Left ventricle myocardium superior (tissue), 1 donor: ENCODE results near the gene DES. TPM values are rescaled to one million over a fixed set of nuclear protein-coding genes. Genes with fewer than 3 reads are reported as not detected.

Experiments used
- total RNA-seq: library from RNA; stranded (reverse); fragmentation: NEBNext Ultra II Directional; extraction: Animal tissue kit (Norgen Biotek cat#: 25700); gene quantifications from one replicate; pipeline ENCODE4 v1.2.1, GENCODE V29; 2021
- donor health status: DM: no; HTN: yes; CAD: no; lungs with severe emphysema.

The DES gene
- total RNA-seq, 1 donor from 2014 or later: 14,457 TPM

Other genes with a start within 250 kb of the DES start
- gene SLC23A3, start 248.3 kb upstream of the DES start, total RNA-seq: 0.37 TPM
- gene CNPPD1, start 241.5 kb upstream of the DES start, total RNA-seq: 65.0 TPM
- gene RETREG2, start 240.1 kb upstream of the DES start, total RNA-seq: 41.1 TPM
- gene ZFAND2B, start 211.6 kb upstream of the DES start, total RNA-seq: 20.3 TPM
- gene ABCB6, start 199.4 kb upstream of the DES start, total RNA-seq: 28.2 TPM
- gene ATG9A, start 188.7 kb upstream of the DES start, total RNA-seq: 81.8 TPM
- 30.4 TPM for gene ANKZF1, start 188.6 kb upstream of the DES start, total RNA-seq
- 2.5 TPM for gene GLB1L, start 172.9 kb upstream of the DES start, total RNA-seq
- gene STK16, start 172.9 kb upstream of the DES start, total RNA-seq: 16.4 TPM
- not detected for gene TUBA4B, start 165.1 kb upstream of the DES start, total RNA-seq
- 116 TPM for gene TUBA4A, start 164.5 kb upstream of the DES start, total RNA-seq
- gene DNAJB2, start 139.0 kb upstream of the DES start, total RNA-seq: 74.9 TPM
- not detected for gene PTPRN, start 109.0 kb upstream of the DES start, total RNA-seq
- not detected for gene RESP18, start 85.6 kb upstream of the DES start, total RNA-seq
- gene DNPEP, start 30.5 kb upstream of the DES start, total RNA-seq: 74.8 TPM
- 111 TPM for gene SPEG, start 16.5 kb downstream of the DES start, total RNA-seq
- 21.6 TPM for gene GMPPA, start 80.5 kb downstream of the DES start, total RNA-seq
- not detected for gene ASIC4, start 96.1 kb downstream of the DES start, total RNA-seq
- gene CHPF, start 125.4 kb downstream of the DES start, total RNA-seq: 93.1 TPM
- 1.7 TPM for gene TMEM198, start 125.7 kb downstream of the DES start, total RNA-seq
- gene OBSL1, start 153.2 kb downstream of the DES start, total RNA-seq: 190 TPM
- 1.5 TPM for gene INHA, start 153.9 kb downstream of the DES start, total RNA-seq
- 14.0 TPM for gene STK11IP, start 179.5 kb downstream of the DES start, total RNA-seq
- 456 TPM for gene SLC4A3, start 209.3 kb downstream of the DES start, total RNA-seq